ENCODE data around the gene STKLD1. TPM values are rescaled to one million over a fixed set of nuclear protein-coding genes. Genes with fewer than 3 reads are reported as not detected.

Gene STKLD1
- total RNA-seq, 4 donors from 2014 or later = 0.68 to 1.5 TPM; not detected in 2

DNA sequence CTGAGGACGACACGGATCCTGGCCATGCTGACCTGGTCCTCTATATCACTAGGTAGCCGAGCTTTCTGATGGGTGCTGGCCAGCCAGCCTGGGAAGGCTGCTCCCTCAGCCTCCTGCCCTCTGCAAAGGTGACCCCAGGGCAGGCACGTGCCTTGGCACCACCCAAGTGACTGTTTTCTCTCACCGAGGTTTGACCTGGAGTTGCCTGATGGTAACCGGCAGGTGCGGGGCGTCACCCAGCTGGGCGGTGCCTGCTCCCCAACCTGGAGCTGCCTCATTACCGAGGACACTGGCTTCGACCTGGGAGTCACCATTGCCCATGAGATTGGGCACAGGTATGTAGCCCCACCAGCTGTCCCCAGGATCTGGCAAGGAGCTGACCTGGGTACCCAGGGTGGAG is 49.8 kb downstream of the STKLD1 start:
- H3K27me3 ChIP-seq = peaks cover 28% of the 10 kb centered on the region
- in situ Hi-C loops (cut with MboI; ENCODE audit: low pct_ligation_motif_present in 1 of 4, low pct_unique_long_range_greater_than_20kb in 1 of 4, low sequenced_read_pairs in 3 of 4) = no loop called here
- peaks cover 4 to 18% (median 15%) of the 10 kb centered on the region in 4 donors for H3K4me1 ChIP-seq
- 44% methylated on average over 11 of the region's 11 CpGs; no CpG with 5 or more reads in 1 of the 2 donors for WGBS, 2 donors (ENCODE audit: low coverage in 1 of 2)
- H3K36me3 ChIP-seq = no peaks in the 10 kb centered on the region
- intact Hi-C loops (cut with DNase I; ENCODE audit: low total_unique reads) = no loop called here
- no peak overlapping the region for H3K4me3 ChIP-seq
- no peak overlapping the region for H3K27ac ChIP-seq
- TF ChIP-seq POLR2A (IDR thresholded peaks at IDR 0.05) (no peak), POLR2AphosphoS5 (IDR thresholded peaks at IDR 0.05) (no peak), EP300 (IDR thresholded peaks at IDR 0.05; ENCODE audit: low read depth) (no peak)
- TF ChIP-seq, protein P1, sequence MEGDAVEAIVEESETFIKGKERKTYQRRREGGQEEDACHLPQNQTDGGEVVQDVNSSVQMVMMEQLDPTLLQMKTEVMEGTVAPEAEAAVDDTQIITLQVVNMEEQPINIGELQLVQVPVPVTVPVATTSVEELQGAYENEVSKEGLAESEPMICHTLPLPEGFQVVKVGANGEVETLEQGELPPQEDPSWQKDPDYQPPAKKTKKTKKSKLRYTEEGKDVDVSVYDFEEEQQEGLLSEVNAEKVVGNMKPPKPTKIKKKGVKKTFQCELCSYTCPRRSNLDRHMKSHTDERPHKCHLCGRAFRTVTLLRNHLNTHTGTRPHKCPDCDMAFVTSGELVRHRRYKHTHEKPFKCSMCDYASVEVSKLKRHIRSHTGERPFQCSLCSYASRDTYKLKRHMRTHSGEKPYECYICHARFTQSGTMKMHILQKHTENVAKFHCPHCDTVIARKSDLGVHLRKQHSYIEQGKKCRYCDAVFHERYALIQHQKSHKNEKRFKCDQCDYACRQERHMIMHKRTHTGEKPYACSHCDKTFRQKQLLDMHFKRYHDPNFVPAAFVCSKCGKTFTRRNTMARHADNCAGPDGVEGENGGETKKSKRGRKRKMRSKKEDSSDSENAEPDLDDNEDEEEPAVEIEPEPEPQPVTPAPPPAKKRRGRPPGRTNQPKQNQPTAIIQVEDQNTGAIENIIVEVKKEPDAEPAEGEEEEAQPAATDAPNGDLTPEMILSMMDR (IDR thresholded peaks at IDR 0.05) = no peak
- H3K9me3 ChIP-seq = no peaks in the 10 kb centered on the region
- peak; percentile 37 for DNase-seq

GRCh38 chr9:133427658-133428348 is 51.6 kb downstream of the STKLD1 start:
- H3K4me3 ChIP-seq = peak overlapping the region in 1 of 4 donors; percentile 44
- WGBS, 2 donors (ENCODE audit: low coverage in 1 of 2) = 62% methylated on average over 10 of the region's 10 CpGs; no CpG with 5 or more reads in 1 of the 2 donors
- no peaks in the 10 kb centered on the region for H3K9me3 ChIP-seq
- H3K4me1 ChIP-seq = peaks cover 4 to 15% (median 15%) of the 10 kb centered on the region in 4 donors
- peaks cover 28% of the 10 kb centered on the region for H3K27me3 ChIP-seq
- no peaks in the 10 kb centered on the region for H3K36me3 ChIP-seq
- intact Hi-C loops (cut with DNase I; ENCODE audit: low total_unique reads) = no loop called here
- TF ChIP-seq EP300 (IDR thresholded peaks at IDR 0.05; ENCODE audit: low read depth) = no peak
- TF ChIP-seq, protein P1 (IDR thresholded peaks at IDR 0.05) = no peak
- TF ChIP-seq POLR2A (IDR thresholded peaks at IDR 0.05) = no peak
- TF ChIP-seq POLR2AphosphoS5 (IDR thresholded peaks at IDR 0.05) = no peak
- in situ Hi-C loops (cut with MboI; ENCODE audit: low pct_ligation_motif_present in 1 of 4, low pct_unique_long_range_greater_than_20kb in 1 of 4, low sequenced_read_pairs in 3 of 4) = no loop called here
- H3K27ac ChIP-seq = no peak overlapping the region
- DNase-seq = no peak

DNA sequence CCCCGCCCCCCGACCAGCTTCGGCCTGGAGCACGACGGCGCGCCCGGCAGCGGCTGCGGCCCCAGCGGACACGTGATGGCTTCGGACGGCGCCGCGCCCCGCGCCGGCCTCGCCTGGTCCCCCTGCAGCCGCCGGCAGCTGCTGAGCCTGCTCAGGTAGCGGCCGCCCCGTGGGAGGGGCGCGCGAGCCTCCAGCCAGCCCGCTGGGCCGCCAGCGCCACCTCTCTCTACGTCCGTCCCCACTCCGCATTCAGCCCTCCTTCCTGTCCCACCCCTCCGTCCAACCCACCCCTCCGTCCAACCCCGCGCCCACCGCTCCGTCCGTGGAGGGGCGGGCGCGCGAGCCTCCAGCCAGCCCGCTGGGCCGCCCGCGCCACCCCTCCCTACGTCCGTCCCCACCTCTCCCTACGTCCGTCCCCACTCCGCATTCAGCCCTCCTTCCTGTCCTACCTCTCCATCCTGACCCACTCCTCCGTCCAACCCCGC is 52.5 kb downstream of the STKLD1 start:
- intact Hi-C loops (cut with DNase I; ENCODE audit: low total_unique reads) (no loop called here), in situ Hi-C loops (cut with MboI; ENCODE audit: low pct_ligation_motif_present in 1 of 4, low pct_unique_long_range_greater_than_20kb in 1 of 4, low sequenced_read_pairs in 3 of 4) (no loop called here)
- DNase-seq = peak; percentile 31
- Histone ChIP-seq H3K36me3 (no peaks in the 10 kb centered on the region), H3K27ac (no peak overlapping the region), H3K4me1 (peaks cover 4 to 15% (median 15%) of the 10 kb centered on the region in 4 donors), H3K4me3 (peak overlapping the region in 3 of 4 donors; percentile 20 to 44 (median 34)), H3K9me3 (no peaks in the 10 kb centered on the region), H3K27me3 (peaks cover 28% of the 10 kb centered on the region)
- TF ChIP-seq POLR2A (IDR thresholded peaks at IDR 0.05) (no peak), POLR2AphosphoS5 (IDR thresholded peaks at IDR 0.05) (no peak)
- WGBS, 2 donors (ENCODE audit: low coverage in 1 of 2) = 2% methylated on average over 9 to 46 of the region's 57 CpGs

DNA sequence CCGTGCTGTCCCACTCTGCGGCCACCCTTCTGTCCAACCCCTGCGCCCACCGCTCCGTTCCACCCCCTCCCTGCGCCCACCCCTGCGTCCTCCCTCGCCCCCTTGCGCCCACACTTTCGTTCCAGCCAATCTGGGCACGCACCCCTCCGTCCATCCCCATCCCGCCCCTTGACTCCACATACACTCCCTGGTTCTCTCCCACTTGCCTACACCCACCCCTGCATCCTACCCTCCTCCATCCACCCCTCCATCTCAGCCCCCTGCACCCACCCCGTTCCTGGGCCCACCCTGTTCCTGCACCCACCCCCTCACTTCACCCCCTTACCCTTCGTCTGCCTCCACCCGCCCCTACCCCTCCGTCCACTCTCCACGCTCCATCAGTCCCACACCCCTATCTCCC is 53.0 kb downstream of the STKLD1 start:
- peaks cover 4 to 15% (median 15%) of the 10 kb centered on the region in 4 donors for H3K4me1 ChIP-seq
- in situ Hi-C loops (cut with MboI; ENCODE audit: low pct_ligation_motif_present in 1 of 4, low pct_unique_long_range_greater_than_20kb in 1 of 4, low sequenced_read_pairs in 3 of 4) (no loop called here), intact Hi-C loops (cut with DNase I; ENCODE audit: low total_unique reads) (no loop called here)
- no peaks in the 10 kb centered on the region for H3K36me3 ChIP-seq
- 20% methylated on average over 11 of the region's 18 CpGs; no CpG with 5 or more reads in 1 of the 2 donors for WGBS, 2 donors (ENCODE audit: low coverage in 1 of 2)
- peak overlapping the region in 1 of 4 donors; percentile 44 for H3K4me3 ChIP-seq
- no peak overlapping the region for H3K27ac ChIP-seq
- H3K9me3 ChIP-seq = no peaks in the 10 kb centered on the region
- peaks cover 28% of the 10 kb centered on the region for H3K27me3 ChIP-seq
- no peak for DNase-seq
- TF ChIP-seq POLR2A (IDR thresholded peaks at IDR 0.05) (no peak), POLR2AphosphoS5 (IDR thresholded peaks at IDR 0.05) (no peak), EP300 (IDR thresholded peaks at IDR 0.05; ENCODE audit: low read depth) (no peak)
- TF ChIP-seq, protein P1 (IDR thresholded peaks at IDR 0.05) = no peak
